Adrenal gland (tissue), 5 donors: ENCODE data around the gene MRPL53.

ENCODE experiments used
- POLR2A ChIP-seq, 2 donors: fragments of 450-650 bp; IDR thresholded peaks; one replicate each; pipeline ENCODE4 v1.6.1; 2017; ENCODE audit warnings: antibody characterized with exemption in 2 of 2, mild to moderate bottlenecking in 2 of 2, moderate library complexity in 1 of 2
- TF ChIP-seq, protein P1 (sequence below), 6 experiments: fragments of 450-650 bp in 4 of 6; fragments of 200-600 bp in 2 of 6; sonication (generic) in 1 of 6; IDR thresholded peaks; 1 replicate in 5 of 6; 2 replicates in 1 of 6; pipeline versions ENCODE4 v1.5.1 to v1.8.0; 2016 to 2021; ENCODE audit warnings: antibody characterized with exemption in 6 of 6, mild to moderate bottlenecking in 2 of 6, moderate library complexity in 1 of 6
- donor health status: DM: no; HTN: no; CAD: no.

GRCh38 chr2:74502147-74502719, 29.8 kb upstream of the MRPL53 start:
- TF ChIP-seq POLR2A (IDR thresholded peaks at IDR 0.05): no peak
- TF ChIP-seq, protein P1, sequence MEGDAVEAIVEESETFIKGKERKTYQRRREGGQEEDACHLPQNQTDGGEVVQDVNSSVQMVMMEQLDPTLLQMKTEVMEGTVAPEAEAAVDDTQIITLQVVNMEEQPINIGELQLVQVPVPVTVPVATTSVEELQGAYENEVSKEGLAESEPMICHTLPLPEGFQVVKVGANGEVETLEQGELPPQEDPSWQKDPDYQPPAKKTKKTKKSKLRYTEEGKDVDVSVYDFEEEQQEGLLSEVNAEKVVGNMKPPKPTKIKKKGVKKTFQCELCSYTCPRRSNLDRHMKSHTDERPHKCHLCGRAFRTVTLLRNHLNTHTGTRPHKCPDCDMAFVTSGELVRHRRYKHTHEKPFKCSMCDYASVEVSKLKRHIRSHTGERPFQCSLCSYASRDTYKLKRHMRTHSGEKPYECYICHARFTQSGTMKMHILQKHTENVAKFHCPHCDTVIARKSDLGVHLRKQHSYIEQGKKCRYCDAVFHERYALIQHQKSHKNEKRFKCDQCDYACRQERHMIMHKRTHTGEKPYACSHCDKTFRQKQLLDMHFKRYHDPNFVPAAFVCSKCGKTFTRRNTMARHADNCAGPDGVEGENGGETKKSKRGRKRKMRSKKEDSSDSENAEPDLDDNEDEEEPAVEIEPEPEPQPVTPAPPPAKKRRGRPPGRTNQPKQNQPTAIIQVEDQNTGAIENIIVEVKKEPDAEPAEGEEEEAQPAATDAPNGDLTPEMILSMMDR (IDR thresholded peaks at IDR 0.05): no peak
